Neuronal stem cell (in vitro differentiated cells): Measurements from ENCODE around the gene HPCA.

Experiments used
- DNase-seq: peaks from one replicate; pipeline ENCODE4 v3.0.0-alpha.2; 2013; ENCODE audit warnings: low spot score
- H2AFZ ChIP-seq: one replicate; pipeline ENCODE4 v1.6.1; 2013; ENCODE audit warnings: mild to moderate bottlenecking, low read length, inconsistent platforms
- H2AK5ac ChIP-seq: 2 replicates; pipeline ENCODE4 v1.6.1; 2013; ENCODE audit warnings: low read depth, mild to moderate bottlenecking, inconsistent platforms, low read length, moderate library complexity, mixed read lengths
- H2BK120ac ChIP-seq: 2 replicates; pipeline ENCODE4 v1.6.1; 2013; ENCODE audit warnings: low read depth, mild to moderate bottlenecking, inconsistent platforms, low read length, moderate library complexity, mixed read lengths
- H2BK12ac ChIP-seq: one replicate; pipeline ENCODE4 v1.6.1; 2013; ENCODE audit warnings: low read length, inconsistent platforms
- H2BK15ac ChIP-seq: 2 replicates; pipeline ENCODE4 v1.6.1; 2013; ENCODE audit warnings: mild to moderate bottlenecking, low read length, inconsistent platforms, mixed read lengths
- H2BK5ac ChIP-seq: one replicate; pipeline ENCODE4 v1.6.1; 2013; ENCODE audit warnings: inconsistent platforms, mild to moderate bottlenecking, low read length, moderate library complexity
- H3K14ac ChIP-seq: one replicate; pipeline ENCODE4 v1.6.1; 2013; ENCODE audit warnings: low read length, inconsistent platforms
- H3K18ac ChIP-seq: 2 replicates; pipeline ENCODE4 v1.6.1; 2013; ENCODE audit warnings: low read length, inconsistent platforms
- H3K23ac ChIP-seq: 2 replicates; pipeline ENCODE4 v1.6.1; 2013; ENCODE audit warnings: low read depth, mild to moderate bottlenecking, mixed read lengths, low read length, inconsistent platforms; ENCODE audit not compliant: poor library complexity
- H3K27ac ChIP-seq: replicated peaks from 3 replicates; pipeline ENCODE4 v1.5.1; 2013; ENCODE audit warnings: low read length, inconsistent platforms
- H3K27me3 ChIP-seq, 3 experiments: 2 replicates each; pipeline ENCODE4 v1.6.1; 2013; ENCODE audit warnings: low read length in 3 of 3, mild to moderate bottlenecking in 2 of 3, inconsistent platforms in 1 of 3, low read depth in 1 of 3, mixed read lengths in 1 of 3, moderate library complexity in 1 of 3; ENCODE audit not compliant: control insufficient read depth in 3 of 3, insufficient read depth in 3 of 3
- H3K36me3 ChIP-seq, 2 donors: replicated peaks in 1 of 2; 2 replicates each; pipeline ENCODE4 v1.6.1; 2013; ENCODE audit warnings: low read length in 2 of 2; ENCODE audit not compliant: control insufficient read depth in 2 of 2, insufficient read depth in 2 of 2
- H3K4ac ChIP-seq: 2 replicates; pipeline ENCODE4 v1.6.1; 2013; ENCODE audit warnings: inconsistent platforms, mild to moderate bottlenecking, low read length, moderate library complexity
- H3K4me1 ChIP-seq, 2 donors: 1 replicate in 1 of 2; 2 replicates in 1 of 2; pipeline ENCODE4 v1.6.1; 2013; ENCODE audit warnings: low read length in 2 of 2, low read depth in 1 of 2; ENCODE audit not compliant: control insufficient read depth in 2 of 2, insufficient read depth in 1 of 2
- H3K4me2 ChIP-seq: one replicate; pipeline ENCODE4 v1.6.1; 2013; ENCODE audit warnings: mild to moderate bottlenecking, low read length, inconsistent platforms; ENCODE audit not compliant: insufficient read depth, poor library complexity, severe bottlenecking
- H3K4me3 ChIP-seq, 2 donors: 2 replicates each; pipeline ENCODE4 v1.5.1; 2013; ENCODE audit warnings: low read length in 2 of 2, mild to moderate bottlenecking in 2 of 2, inconsistent platforms in 1 of 2, moderate library complexity in 1 of 2
- H3K79me1 ChIP-seq: one replicate; pipeline ENCODE4 v1.6.1; 2013; ENCODE audit warnings: low read depth, mild to moderate bottlenecking, inconsistent platforms, low read length, moderate library complexity
- H3K9ac ChIP-seq: one replicate; pipeline ENCODE4 v1.6.1; 2013; ENCODE audit warnings: mild to moderate bottlenecking, low read depth, low read length, inconsistent platforms; ENCODE audit not compliant: poor library complexity
- H3K9me3 ChIP-seq, 2 donors: replicated peaks in 1 of 2; 2 replicates each; pipeline versions ENCODE3 to v1.6.1; 2013; ENCODE audit warnings: low read length in 2 of 2, mild to moderate bottlenecking in 2 of 2, inconsistent platforms in 1 of 2, low read depth in 1 of 2, mixed read lengths in 1 of 2, moderate library complexity in 1 of 2; ENCODE audit not compliant: control insufficient read depth in 2 of 2, insufficient read depth in 1 of 2
- H4K8ac ChIP-seq: one replicate; pipeline ENCODE4 v1.6.1; 2013; ENCODE audit warnings: low read depth, mild to moderate bottlenecking, inconsistent platforms, low read length, moderate library complexity
- H4K91ac ChIP-seq: one replicate; pipeline ENCODE4 v1.6.1; 2013; ENCODE audit warnings: low read length, low read depth, mild to moderate bottlenecking, inconsistent platforms; ENCODE audit not compliant: poor library complexity
- WGBS, 2 donors: extraction: QIAGEN DNeasy Blood & Tissue Kit; methylation state at CpG; one replicate each; pipeline ENCODE4 v1.1.7; 2013; ENCODE audit warnings: missing lambda C conversion rate in 2 of 2, mixed read lengths in 1 of 2; ENCODE audit not compliant: insufficient read length in 2 of 2, insufficient replicate concordance in 1 of 2; ENCODE audit errors: extremely low coverage in 2 of 2; 5-methylcytosine and 5-hydroxymethylcytosine counted together

HPCA gene

GRCh38 chr1:32868806-32869455, 17.4 kb upstream of the HPCA start:
- Histone ChIP-seq H3K4me3 (no peak overlapping the region), H2BK5ac (peak overlapping the region; percentile 83), H4K8ac (no peak overlapping the region), H2BK15ac (no peak overlapping the region), H2AK5ac (no peak overlapping the region), H3K79me1 (no peaks in the 10 kb centered on the region), H3K4me2 (no peak overlapping the region), H3K18ac (no peak overlapping the region), H3K4me1 (peaks cover 15 to 17% of the 10 kb centered on the region in 2 donors), H3K27me3 (peaks cover 0 to 11% (median 8%) of the 10 kb centered on the region in 3 experiments), H3K14ac (no peak overlapping the region), H3K27ac (no peak overlapping the region), H3K9me3 (no peaks in the 10 kb centered on the region), H2BK12ac (no peak overlapping the region), H2BK120ac (no peak overlapping the region), H3K36me3 (peaks cover under 1 to 3% of the 10 kb centered on the region in 2 donors), H2AFZ (no peak overlapping the region), H3K23ac (no peak overlapping the region), H3K4ac (no peak overlapping the region), H3K9ac (no peak overlapping the region), H4K91ac (no peak overlapping the region)
- no CpG with 5 or more reads among the region's 9 CpGs for WGBS, 2 donors
- no peak for DNase-seq

GRCh38 chr1:32869923-32870614, 16.2 kb upstream of the HPCA start:
- Histone ChIP-seq H2BK15ac (peak overlapping the region; percentile 77), H2BK12ac (no peak overlapping the region), H3K27me3 (peaks cover 0 to 11% (median 8%) of the 10 kb centered on the region in 3 experiments), H3K4ac (no peak overlapping the region), H3K4me2 (peak overlapping the region; percentile 78), H3K36me3 (no peaks in the 10 kb centered on the region), H3K14ac (no peak overlapping the region), H4K8ac (no peak overlapping the region), H2BK5ac (no peak overlapping the region), H3K18ac (peak overlapping the region; percentile 67), H3K27ac (no peak overlapping the region), H3K23ac (peak overlapping the region; percentile 34), H3K9ac (no peak overlapping the region), H3K79me1 (no peaks in the 10 kb centered on the region), H3K9me3 (no peaks in the 10 kb centered on the region), H3K4me3 (peak overlapping the region; percentile 52 to 69), H2AK5ac (peak overlapping the region; percentile 5), H4K91ac (no peak overlapping the region), H2BK120ac (no peak overlapping the region), H3K4me1 (peaks cover 15 to 17% of the 10 kb centered on the region in 2 donors), H2AFZ (peak overlapping the region; percentile 88)
- DNase-seq = no peak
- no CpG with 5 or more reads among the region's 16 CpGs for WGBS, 2 donors

GRCh38 chr1:32870615-32871363, 15.5 kb upstream of the HPCA start, which contains the start of gene FNDC5:
TSS of gene FNDC5 (minus strand) at chr1:32870912.
- H2BK5ac ChIP-seq = peak within 1 kb of the TSS; percentile 12
- peak within 1 kb of the TSS; percentile 52 to 69 for H3K4me3 ChIP-seq
- no peaks in the 10 kb centered on the region for H3K79me1 ChIP-seq
- H2BK120ac ChIP-seq = no peak within 1 kb of the TSS
- peak within 1 kb of the TSS; percentile 92 for H3K18ac ChIP-seq
- no peak within 1 kb of the TSS for H2BK12ac ChIP-seq
- H3K4ac ChIP-seq = peak within 1 kb of the TSS; percentile 31
- no peaks in the 10 kb centered on the region for H3K9me3 ChIP-seq
- DNase-seq = no peak
- H3K9ac ChIP-seq = peak within 1 kb of the TSS; percentile 74
- H3K36me3 ChIP-seq = no peaks in the 10 kb centered on the region
- peak within 1 kb of the TSS; percentile 87 for H4K8ac ChIP-seq
- peaks cover 0 to 11% (median 8%) of the 10 kb centered on the region in 3 experiments for H3K27me3 ChIP-seq
- H3K23ac ChIP-seq = peak within 1 kb of the TSS; percentile 34
- WGBS, 2 donors = no CpG with 5 or more reads among the region's 99 CpGs
- H3K27ac ChIP-seq = no peak within 1 kb of the TSS
- peak within 1 kb of the TSS; percentile 79 for H3K14ac ChIP-seq
- H4K91ac ChIP-seq = no peak within 1 kb of the TSS
- H2AFZ ChIP-seq = peak within 1 kb of the TSS; percentile 95
- peak within 1 kb of the TSS; percentile 78 for H3K4me2 ChIP-seq
- H3K4me1 ChIP-seq = peaks cover 18 to 20% of the 10 kb centered on the region in 2 donors
- peak within 1 kb of the TSS; percentile 77 for H2BK15ac ChIP-seq
- peak within 1 kb of the TSS; percentile 26 for H2AK5ac ChIP-seq
